K562 (cell line): ENCODE data around the gene HIVEP1. TPM values are rescaled to one million over a fixed set of nuclear protein-coding genes. Genes with fewer than 3 reads are reported as not detected.

Experiments
- DMBX1 ChIP-seq: fragments of 250-450 bp; sonication (Bioruptor Pico); IDR thresholded peaks from 2 replicates; pipeline ENCODE4 v1.8.0; 2022; ENCODE audit warnings: inconsistent platforms, mild to moderate bottlenecking, moderate library complexity, borderline replicate concordance
- HLTF ChIP-seq: fragments of 450-650 bp; IDR thresholded peaks from 2 replicates; pipeline ENCODE4 v1.6.1; 2016
- polyA plus RNA-seq, 8 experiments: library from polyadenylated mRNA; depleted of rRNA in 4 of 8; stranded (reverse) in 5 of 8; unstranded in 3 of 8; fragments of >200 nt; fragmentation: Nextera tagmentation in 2 of 8; fragmentation: Illumina TruSeq in 1 of 8; extraction: Ambion mirVana in 2 of 8; extraction: Trizol in 1 of 8; gene quantifications; 2 replicates each; pipeline versions ENCODE4 v1.2.1 to v1.2.3, GENCODE V29; 2011 to 2014; ENCODE audit warnings: inconsistent platforms in 1 of 8, missing spikeins in 1 of 8
- total RNA-seq, 7 experiments: library from RNA; depleted of rRNA in 6 of 7; stranded (reverse); fragments of >200 nt in 6 of 7; fragmentation: Illumina TruSeq in 2 of 7; extraction: Trizol in 2 of 7; gene quantifications; 2 replicates each; pipeline versions ENCODE4 v1.2.1 to v1.2.3, GENCODE V29; 2011 to 2021; ENCODE audit warnings: low replicate concordance in 1 of 7
- TF ChIP-seq, protein P1 (sequence below): fragments of 200-600 bp; sonication (generic); IDR thresholded peaks from one replicate; pipeline ENCODE4 v1.6.1; 2012; ENCODE audit warnings: mild to moderate bottlenecking, low read depth, low read length, inconsistent platforms

The HIVEP1 gene
- total and polyA plus RNA-seq, 9 of the 15 experiments (the other 6 are each of a cell fraction or from before 2014, with no cell fraction given), result 6.0 to 33.3 (median 21.7) TPM

GRCh38 chr6:12200015-12200564 lies 188.0 kb downstream of the HIVEP1 start (continued):
- TF ChIP-seq, protein P1, sequence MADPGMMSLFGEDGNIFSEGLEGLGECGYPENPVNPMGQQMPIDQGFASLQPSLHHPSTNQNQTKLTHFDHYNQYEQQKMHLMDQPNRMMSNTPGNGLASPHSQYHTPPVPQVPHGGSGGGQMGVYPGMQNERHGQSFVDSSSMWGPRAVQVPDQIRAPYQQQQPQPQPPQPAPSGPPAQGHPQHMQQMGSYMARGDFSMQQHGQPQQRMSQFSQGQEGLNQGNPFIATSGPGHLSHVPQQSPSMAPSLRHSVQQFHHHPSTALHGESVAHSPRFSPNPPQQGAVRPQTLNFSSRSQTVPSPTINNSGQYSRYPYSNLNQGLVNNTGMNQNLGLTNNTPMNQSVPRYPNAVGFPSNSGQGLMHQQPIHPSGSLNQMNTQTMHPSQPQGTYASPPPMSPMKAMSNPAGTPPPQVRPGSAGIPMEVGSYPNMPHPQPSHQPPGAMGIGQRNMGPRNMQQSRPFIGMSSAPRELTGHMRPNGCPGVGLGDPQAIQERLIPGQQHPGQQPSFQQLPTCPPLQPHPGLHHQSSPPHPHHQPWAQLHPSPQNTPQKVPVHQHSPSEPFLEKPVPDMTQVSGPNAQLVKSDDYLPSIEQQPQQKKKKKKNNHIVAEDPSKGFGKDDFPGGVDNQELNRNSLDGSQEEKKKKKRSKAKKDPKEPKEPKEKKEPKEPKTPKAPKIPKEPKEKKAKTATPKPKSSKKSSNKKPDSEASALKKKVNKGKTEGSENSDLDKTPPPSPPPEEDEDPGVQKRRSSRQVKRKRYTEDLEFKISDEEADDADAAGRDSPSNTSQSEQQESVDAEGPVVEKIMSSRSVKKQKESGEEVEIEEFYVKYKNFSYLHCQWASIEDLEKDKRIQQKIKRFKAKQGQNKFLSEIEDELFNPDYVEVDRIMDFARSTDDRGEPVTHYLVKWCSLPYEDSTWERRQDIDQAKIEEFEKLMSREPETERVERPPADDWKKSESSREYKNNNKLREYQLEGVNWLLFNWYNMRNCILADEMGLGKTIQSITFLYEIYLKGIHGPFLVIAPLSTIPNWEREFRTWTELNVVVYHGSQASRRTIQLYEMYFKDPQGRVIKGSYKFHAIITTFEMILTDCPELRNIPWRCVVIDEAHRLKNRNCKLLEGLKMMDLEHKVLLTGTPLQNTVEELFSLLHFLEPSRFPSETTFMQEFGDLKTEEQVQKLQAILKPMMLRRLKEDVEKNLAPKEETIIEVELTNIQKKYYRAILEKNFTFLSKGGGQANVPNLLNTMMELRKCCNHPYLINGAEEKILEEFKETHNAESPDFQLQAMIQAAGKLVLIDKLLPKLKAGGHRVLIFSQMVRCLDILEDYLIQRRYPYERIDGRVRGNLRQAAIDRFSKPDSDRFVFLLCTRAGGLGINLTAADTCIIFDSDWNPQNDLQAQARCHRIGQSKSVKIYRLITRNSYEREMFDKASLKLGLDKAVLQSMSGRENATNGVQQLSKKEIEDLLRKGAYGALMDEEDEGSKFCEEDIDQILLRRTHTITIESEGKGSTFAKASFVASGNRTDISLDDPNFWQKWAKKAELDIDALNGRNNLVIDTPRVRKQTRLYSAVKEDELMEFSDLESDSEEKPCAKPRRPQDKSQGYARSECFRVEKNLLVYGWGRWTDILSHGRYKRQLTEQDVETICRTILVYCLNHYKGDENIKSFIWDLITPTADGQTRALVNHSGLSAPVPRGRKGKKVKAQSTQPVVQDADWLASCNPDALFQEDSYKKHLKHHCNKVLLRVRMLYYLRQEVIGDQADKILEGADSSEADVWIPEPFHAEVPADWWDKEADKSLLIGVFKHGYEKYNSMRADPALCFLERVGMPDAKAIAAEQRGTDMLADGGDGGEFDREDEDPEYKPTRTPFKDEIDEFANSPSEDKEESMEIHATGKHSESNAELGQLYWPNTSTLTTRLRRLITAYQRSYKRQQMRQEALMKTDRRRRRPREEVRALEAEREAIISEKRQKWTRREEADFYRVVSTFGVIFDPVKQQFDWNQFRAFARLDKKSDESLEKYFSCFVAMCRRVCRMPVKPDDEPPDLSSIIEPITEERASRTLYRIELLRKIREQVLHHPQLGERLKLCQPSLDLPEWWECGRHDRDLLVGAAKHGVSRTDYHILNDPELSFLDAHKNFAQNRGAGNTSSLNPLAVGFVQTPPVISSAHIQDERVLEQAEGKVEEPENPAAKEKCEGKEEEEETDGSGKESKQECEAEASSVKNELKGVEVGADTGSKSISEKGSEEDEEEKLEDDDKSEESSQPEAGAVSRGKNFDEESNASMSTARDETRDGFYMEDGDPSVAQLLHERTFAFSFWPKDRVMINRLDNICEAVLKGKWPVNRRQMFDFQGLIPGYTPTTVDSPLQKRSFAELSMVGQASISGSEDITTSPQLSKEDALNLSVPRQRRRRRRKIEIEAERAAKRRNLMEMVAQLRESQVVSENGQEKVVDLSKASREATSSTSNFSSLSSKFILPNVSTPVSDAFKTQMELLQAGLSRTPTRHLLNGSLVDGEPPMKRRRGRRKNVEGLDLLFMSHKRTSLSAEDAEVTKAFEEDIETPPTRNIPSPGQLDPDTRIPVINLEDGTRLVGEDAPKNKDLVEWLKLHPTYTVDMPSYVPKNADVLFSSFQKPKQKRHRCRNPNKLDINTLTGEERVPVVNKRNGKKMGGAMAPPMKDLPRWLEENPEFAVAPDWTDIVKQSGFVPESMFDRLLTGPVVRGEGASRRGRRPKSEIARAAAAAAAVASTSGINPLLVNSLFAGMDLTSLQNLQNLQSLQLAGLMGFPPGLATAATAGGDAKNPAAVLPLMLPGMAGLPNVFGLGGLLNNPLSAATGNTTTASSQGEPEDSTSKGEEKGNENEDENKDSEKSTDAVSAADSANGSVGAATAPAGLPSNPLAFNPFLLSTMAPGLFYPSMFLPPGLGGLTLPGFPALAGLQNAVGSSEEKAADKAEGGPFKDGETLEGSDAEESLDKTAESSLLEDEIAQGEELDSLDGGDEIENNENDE, result no peak
- no peak for TF ChIP-seq HLTF
- no peak for TF ChIP-seq DMBX1 (CRISPR knock-in tag)
- TF ChIP-seq, all 486 proteins: peak for 3
